ENCODE measurements around the gene CSN2. TPM values are rescaled to one million over a fixed set of nuclear protein-coding genes. Genes with fewer than 3 reads are reported as not detected.

The CSN2 gene
- total RNA-seq: not detected

DNA sequence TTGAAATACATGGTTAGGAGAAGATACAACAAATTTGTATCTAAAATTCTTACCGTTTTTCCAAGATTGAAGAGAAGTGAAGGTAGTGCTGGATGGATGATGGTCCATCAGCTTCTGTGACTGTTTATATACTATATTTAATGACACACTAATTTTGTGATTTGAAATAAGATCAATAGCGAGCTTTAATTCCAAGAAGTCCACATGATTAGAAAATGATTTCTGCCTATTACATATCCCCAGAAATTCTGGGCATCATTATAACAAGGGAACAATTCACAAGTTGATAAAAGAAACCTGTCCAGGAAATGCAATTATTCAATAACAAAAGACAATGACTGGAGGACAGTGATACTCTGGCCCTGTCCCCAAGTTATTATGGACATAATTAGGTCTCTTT, at the start of gene CSN2:
CSN2 (minus strand) TSS at position 101 of the 400 bp plus-strand sequence. CDS start 4,733 bp downstream, outside the sequence.
- DNase-seq (ENCODE audit: extremely low spot score in 2 of 2): no peak
- Histone ChIP-seq H3K27me3 (no peaks in the 10 kb centered on the region), H3K36me3 (no peaks in the 10 kb centered on the region), H3K4me3 (no peak within 1 kb of the TSS), H3K27ac (no peak within 1 kb of the TSS), H3K9me3 (no peaks in the 10 kb centered on the region), H3K4me1 (no peaks in the 10 kb centered on the region)
- intact Hi-C loops (cut with DNase I): no loop called here
- TF ChIP-seq, protein P1, sequence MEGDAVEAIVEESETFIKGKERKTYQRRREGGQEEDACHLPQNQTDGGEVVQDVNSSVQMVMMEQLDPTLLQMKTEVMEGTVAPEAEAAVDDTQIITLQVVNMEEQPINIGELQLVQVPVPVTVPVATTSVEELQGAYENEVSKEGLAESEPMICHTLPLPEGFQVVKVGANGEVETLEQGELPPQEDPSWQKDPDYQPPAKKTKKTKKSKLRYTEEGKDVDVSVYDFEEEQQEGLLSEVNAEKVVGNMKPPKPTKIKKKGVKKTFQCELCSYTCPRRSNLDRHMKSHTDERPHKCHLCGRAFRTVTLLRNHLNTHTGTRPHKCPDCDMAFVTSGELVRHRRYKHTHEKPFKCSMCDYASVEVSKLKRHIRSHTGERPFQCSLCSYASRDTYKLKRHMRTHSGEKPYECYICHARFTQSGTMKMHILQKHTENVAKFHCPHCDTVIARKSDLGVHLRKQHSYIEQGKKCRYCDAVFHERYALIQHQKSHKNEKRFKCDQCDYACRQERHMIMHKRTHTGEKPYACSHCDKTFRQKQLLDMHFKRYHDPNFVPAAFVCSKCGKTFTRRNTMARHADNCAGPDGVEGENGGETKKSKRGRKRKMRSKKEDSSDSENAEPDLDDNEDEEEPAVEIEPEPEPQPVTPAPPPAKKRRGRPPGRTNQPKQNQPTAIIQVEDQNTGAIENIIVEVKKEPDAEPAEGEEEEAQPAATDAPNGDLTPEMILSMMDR (IDR thresholded peaks at IDR 0.05): no peak
- TF ChIP-seq POLR2A (IDR thresholded peaks at IDR 0.05): no peak
- no peak for TF ChIP-seq POLR2AphosphoS5 (IDR thresholded peaks at IDR 0.05; ENCODE audit: insufficient read depth in 1 of 2, low read depth in 1 of 2)

- DNase-seq (ENCODE audit: extremely low spot score in 2 of 2): no peak
- intact Hi-C loops (cut with DNase I): no loop called here
- H3K4me1 ChIP-seq: no peaks in the 10 kb centered on the region
- no peaks in the 10 kb centered on the region for H3K9me3 ChIP-seq
- H3K4me3 ChIP-seq: no peak overlapping the region
- H3K36me3 ChIP-seq: no peaks in the 10 kb centered on the region
- TF ChIP-seq POLR2A (IDR thresholded peaks at IDR 0.05) (no peak), POLR2AphosphoS5 (IDR thresholded peaks at IDR 0.05; ENCODE audit: insufficient read depth in 1 of 2, low read depth in 1 of 2) (no peak)
- TF ChIP-seq, protein P1 (IDR thresholded peaks at IDR 0.05): no peak
- H3K27ac ChIP-seq: no peak overlapping the region
- H3K27me3 ChIP-seq: no peaks in the 10 kb centered on the region
Measured at GRCh38 chr4:70008771-70009170, 43.2 kb upstream of the CSN2 start.

DNA sequence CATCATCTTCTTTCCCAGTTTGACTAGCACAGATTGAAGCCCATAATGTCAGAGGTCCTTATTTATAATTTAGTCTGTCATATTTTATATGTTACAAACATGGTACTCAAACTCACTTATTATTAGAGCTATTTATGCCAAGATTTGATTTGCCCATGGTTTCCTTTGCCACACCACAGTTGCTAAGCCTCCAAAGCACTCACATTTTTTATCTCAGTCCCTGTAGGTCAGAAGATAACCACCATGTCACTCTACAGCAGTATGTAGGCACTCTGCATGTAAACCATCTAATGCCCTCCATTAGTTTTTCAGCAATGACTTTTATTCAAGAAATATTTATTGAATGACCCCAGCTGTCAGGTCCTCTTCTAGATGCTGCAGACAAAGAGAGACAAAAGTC, 37.0 kb upstream of the CSN2 start:
- intact Hi-C loops (cut with DNase I): no loop called here
- no peaks in the 10 kb centered on the region for H3K36me3 ChIP-seq
- TF ChIP-seq, protein P1 (IDR thresholded peaks at IDR 0.05): no peak
- TF ChIP-seq POLR2A (IDR thresholded peaks at IDR 0.05): no peak
- no peak for TF ChIP-seq POLR2AphosphoS5 (IDR thresholded peaks at IDR 0.05; ENCODE audit: insufficient read depth in 1 of 2, low read depth in 1 of 2)
- no peaks in the 10 kb centered on the region for H3K4me1 ChIP-seq
- H3K27ac ChIP-seq: no peak overlapping the region
- H3K27me3 ChIP-seq: no peaks in the 10 kb centered on the region
- no peaks in the 10 kb centered on the region for H3K9me3 ChIP-seq
- DNase-seq (ENCODE audit: extremely low spot score in 2 of 2): no peak
- H3K4me3 ChIP-seq: no peak overlapping the region

- Histone ChIP-seq H3K27ac (no peak overlapping the region), H3K36me3 (no peaks in the 10 kb centered on the region), H3K4me1 (no peaks in the 10 kb centered on the region), H3K27me3 (no peaks in the 10 kb centered on the region), H3K4me3 (no peak overlapping the region), H3K9me3 (no peaks in the 10 kb centered on the region)
- TF ChIP-seq, protein P1 (IDR thresholded peaks at IDR 0.05): no peak
- TF ChIP-seq POLR2AphosphoS5 (IDR thresholded peaks at IDR 0.05; ENCODE audit: insufficient read depth in 1 of 2, low read depth in 1 of 2) (no peak), POLR2A (IDR thresholded peaks at IDR 0.05) (no peak)
- intact Hi-C loops (cut with DNase I): no loop called here
- DNase-seq (ENCODE audit: extremely low spot score in 2 of 2): no peak
Measured at GRCh38 chr4:70000711-70001110, 35.2 kb upstream of the CSN2 start.

- TF ChIP-seq POLR2AphosphoS5 (IDR thresholded peaks at IDR 0.05; ENCODE audit: insufficient read depth in 1 of 2, low read depth in 1 of 2) (no peak), POLR2A (IDR thresholded peaks at IDR 0.05) (no peak)
- TF ChIP-seq, protein P1 (IDR thresholded peaks at IDR 0.05): no peak
- Histone ChIP-seq H3K27ac (no peak overlapping the region), H3K4me3 (no peak overlapping the region), H3K4me1 (no peaks in the 10 kb centered on the region), H3K36me3 (no peaks in the 10 kb centered on the region), H3K9me3 (no peaks in the 10 kb centered on the region), H3K27me3 (no peaks in the 10 kb centered on the region)
- no peak for DNase-seq (ENCODE audit: extremely low spot score in 2 of 2)
- intact Hi-C loops (cut with DNase I): no loop called here
Measured at GRCh38 chr4:69999420-69999819, 33.9 kb upstream of the CSN2 start.
